Effector CD4-positive, alpha-beta T cell (primary cell): ENCODE measurements around the gene ELANE. TPM values are rescaled to one million over a fixed set of nuclear protein-coding genes. Genes with fewer than 3 reads are reported as not detected.
A peak's percentile ranks its signal among the peaks of the same experiment; 100 is the strongest.

ENCODE experiments used
- DNase-seq: peaks from one replicate; pipeline ENCODE4 v3.0.0-alpha.2; 2020
- total RNA-seq: gene quantifications from one replicate; lab custom pipeline; 2026; lab: John Stamatoyannopoulos, UW

ELANE gene
- not detected for total RNA-seq

GRCh38 chr19:852136-853013 lies at the start of gene ELANE:
ELANE (plus strand) TSS chr19:852303; CDS start chr19:852329, 26 bp downstream.
- no peak for DNase-seq

- DNase-seq = no peak
Measured at GRCh38 chr19:802498-803098, 49.5 kb upstream of the ELANE start.

- no peak for DNase-seq
Measured at GRCh38 chr19:803099-803561, 49.0 kb upstream of the ELANE start.

GRCh38 chr19:803686-804418 lies 48.3 kb upstream of the ELANE start:
- no peak for DNase-seq

GRCh38 chr19:804419-805165 lies 47.5 kb upstream of the ELANE start:
- no peak for DNase-seq

DNA sequence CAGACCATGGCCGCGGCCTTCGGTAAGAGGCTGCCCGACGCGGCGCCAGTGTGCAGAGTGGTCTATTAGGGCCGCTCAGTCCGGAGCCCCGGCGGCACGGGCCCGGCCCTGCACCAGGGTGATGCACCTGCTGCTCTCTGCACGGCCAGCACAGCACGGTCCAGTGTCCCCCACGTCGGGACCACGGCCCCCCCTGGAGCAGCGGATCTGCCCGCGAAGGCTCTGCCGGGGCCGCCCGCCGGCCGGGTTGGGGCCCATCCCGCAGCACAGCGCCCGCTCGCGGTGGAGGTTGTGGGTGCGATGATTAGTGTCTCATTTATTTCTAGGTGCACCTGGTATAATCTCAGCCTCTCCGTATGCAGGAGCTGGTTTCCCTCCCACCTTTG lies 46.9 kb upstream of the ELANE start:
- DNase-seq = no peak

GRCh38 chr19:805600-806550 lies 46.2 kb upstream of the ELANE start:
- DNase-seq = no peak

DNA sequence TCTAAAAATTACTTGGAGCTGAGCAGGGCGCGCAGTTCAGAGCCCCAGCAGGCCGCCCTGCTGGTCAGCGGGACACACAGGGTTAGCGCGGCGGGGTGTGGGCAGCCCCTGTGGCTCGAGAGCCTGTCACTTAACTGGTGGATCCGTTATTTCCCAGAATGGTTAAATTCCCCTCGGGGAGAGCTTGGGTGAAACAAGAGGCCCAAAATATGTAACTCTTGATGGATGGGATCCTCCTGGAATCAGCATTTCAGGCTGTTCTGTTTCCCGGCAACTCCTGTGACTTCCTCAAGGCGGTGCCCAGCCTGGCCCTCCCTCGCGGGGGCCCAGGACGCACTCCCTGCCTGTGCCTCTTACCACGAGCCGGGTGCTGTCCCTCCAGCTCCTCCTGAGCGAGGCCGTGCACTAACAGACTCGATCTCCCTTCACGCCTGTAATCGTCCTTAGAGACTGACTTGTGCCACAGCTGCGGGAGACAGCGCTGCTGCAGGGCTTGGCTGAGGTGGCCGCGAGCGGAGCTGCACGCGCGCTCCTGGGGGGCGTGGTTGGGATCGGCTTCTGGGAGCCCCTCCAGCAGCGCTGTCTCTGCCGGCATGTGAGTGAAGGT lies 45.2 kb upstream of the ELANE start:
- DNase-seq = no peak

DNA sequence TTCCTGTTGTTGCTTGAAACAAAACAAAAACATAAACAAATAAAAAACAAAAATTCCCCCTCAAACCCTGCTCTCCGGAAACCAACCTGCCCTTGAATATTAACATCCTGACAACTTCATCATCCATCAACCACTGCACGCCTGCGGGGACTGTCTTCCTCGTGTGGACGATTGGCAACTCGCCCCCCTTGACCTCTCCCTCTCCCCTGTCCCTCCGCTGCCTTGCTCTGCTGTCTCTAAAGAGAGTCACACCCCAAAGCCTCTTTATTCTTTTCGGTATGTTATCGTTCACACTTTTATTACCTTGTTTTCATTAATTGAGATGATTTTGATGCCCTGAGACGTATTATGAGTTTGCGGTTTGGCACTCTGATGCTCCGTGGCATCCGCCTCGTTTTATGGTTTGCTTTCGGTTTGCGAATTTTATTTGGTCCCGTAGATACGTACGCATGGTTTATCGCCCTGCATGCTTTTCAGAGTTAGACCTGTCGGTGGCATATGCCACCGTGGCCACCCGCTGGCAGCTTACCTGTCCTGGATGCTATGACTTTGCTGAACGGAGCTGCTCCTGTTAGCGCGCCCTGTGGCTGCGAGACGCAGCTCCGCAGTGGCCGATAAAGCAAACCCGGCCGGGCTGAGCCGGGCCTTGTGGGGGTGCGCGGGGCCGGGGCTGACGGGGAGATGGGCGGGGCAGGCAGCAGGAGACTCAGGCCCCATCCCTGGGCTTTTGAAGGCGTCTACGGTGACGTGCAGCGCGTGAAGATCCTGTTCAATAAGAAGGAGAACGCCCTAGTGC lies 44.3 kb upstream of the ELANE start:
- no peak for DNase-seq

- DNase-seq = no peak
Measured at GRCh38 chr19:808423-808775, 43.7 kb upstream of the ELANE start.

- no peak for DNase-seq
Measured at GRCh38 chr19:810077-810855, 41.8 kb upstream of the ELANE start.

- peak; percentile 2 for DNase-seq
Measured at GRCh38 chr19:810883-811489, 41.1 kb upstream of the ELANE start.

GRCh38 chr19:811506-812048 lies 40.5 kb upstream of the ELANE start:
- no peak for DNase-seq

- no peak for DNase-seq
Measured at GRCh38 chr19:812049-812746, 39.9 kb upstream of the ELANE start.

DNA sequence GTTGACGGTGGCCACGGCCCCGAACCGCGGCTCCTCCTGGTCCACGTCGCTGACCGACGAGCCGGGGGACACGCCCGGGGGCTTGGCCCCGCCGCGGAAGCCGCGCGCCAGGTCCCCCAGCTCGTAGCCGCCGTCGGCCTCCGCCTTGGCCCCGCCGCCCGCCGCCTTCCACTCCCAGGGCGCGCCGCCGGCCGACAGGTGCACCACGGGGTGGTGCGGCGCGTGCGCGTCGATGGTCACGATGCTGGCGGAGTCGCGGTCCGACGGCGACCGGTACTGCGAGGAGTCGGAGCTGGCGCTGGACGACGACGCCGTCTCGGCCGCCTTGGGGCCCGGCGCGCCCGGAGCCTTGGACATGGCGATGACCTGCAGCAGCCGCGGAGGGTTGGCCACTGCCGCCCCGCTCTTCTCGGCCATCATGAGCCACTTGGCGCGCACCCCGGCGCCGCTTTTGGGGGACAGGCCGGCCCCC lies 39.3 kb upstream of the ELANE start:
- no peak for DNase-seq

DNA sequence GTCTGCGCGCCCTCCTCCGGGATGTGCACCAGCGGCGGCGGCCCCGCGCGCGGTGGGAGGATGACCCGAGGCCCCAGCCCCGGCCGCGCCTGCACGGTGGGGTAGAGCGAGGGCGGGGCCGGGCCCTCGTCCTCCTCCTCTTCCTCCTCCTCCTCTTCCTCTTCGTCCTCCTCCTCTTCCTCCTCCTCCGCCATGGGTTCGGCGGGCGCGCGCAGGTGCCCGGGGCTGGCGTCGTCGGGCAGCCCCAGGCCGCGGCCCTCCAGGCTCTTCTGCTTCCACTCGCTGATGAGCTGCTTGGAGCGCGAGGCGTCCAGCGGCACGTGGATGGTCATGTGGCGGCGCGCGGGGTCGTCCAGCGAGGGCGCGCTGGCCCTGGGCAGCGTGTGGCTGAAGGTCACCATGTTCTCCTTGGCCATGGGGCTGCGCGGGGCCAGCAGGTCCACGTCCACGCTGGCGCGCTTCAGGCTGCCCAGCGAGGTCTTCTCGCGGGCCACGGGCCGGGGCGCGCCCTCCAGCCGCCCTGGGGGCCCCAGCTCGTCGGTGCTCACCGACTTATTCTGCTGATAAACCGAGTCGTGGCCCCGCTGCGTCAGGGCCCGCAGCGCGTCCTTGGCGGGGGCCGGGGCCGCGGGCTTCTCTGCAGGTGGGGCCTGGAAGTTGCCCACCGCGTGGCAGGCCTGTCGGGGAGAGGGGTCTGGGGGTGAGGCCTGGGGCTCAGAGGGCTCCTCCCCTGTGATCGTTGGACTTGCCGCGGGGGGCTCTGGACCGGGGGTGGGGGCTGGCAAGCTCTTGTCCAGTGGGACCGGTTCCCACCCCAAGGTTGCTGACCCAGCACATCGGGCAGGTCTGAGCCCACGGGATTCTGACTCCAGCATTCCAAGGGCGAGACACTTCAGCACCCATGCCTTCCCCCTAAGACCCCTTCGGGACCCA lies 38.6 kb upstream of the ELANE start:
- DNase-seq = no peak
